PC-9 (cell line): ENCODE results near the gene NECTIN1.

Experiments
- CTCF ChIP-seq: fragments of 200-600 bp; sonication (generic); conservative IDR thresholded peaks from 2 replicates; pipeline ENCODE4 v1.6.1; 2017; ENCODE audit warnings: mixed run types, antibody characterized with exemption, mild to moderate bottlenecking, moderate library complexity
- EZH2 ChIP-seq: fragments of 200-600 bp; sonication (generic); IDR thresholded peaks from 2 replicates; pipeline ENCODE4 v1.8.0; 2017; ENCODE audit warnings: antibody characterized with exemption, low read depth

- TF ChIP-seq CTCF, result no peak
- no peak for TF ChIP-seq EZH2
Measured at GRCh38 chr11:119610836-119611426, 118.1 kb downstream of the NECTIN1 start.
